Peyer's patch (tissue), 4 donors: ENCODE data around the gene CNTRL.

Experiments used
- CTCF ChIP-seq, 6 experiments: fragments of 450-650 bp in 4 of 6; fragments of 200-600 bp in 2 of 6; sonication (generic) in 1 of 6; IDR thresholded peaks; one replicate each; pipeline ENCODE4 v1.5.1; 2017 to 2019; ENCODE audit warnings: antibody characterized with exemption in 6 of 6, mild to moderate bottlenecking in 3 of 6, moderate library complexity in 1 of 6
- POLR2A ChIP-seq, 2 donors: fragments of 450-650 bp; IDR thresholded peaks; one replicate each; pipeline ENCODE4 v1.5.1; 2017; ENCODE audit warnings: antibody characterized with exemption in 2 of 2, mild to moderate bottlenecking in 2 of 2, moderate library complexity in 2 of 2

GRCh38 chr9:121168052-121168451 lies 93.3 kb downstream of the CNTRL start:
- no peak for TF ChIP-seq CTCF (IDR thresholded peaks at IDR 0.05)
- no peak for TF ChIP-seq POLR2A (IDR thresholded peaks at IDR 0.05)
